Erythroblast (primary cell): Measurements from ENCODE around the gene MGAM2.

Experiments used
- GATA1 ChIP-seq: IDR thresholded peaks from 2 replicates; pipeline ENCODE4 v1.6.1; 2011; ENCODE audit warnings: low read depth, mild to moderate bottlenecking, control low read depth, low read length, moderate library complexity
- POLR2A ChIP-seq: IDR thresholded peaks from 2 replicates; pipeline ENCODE4 v1.6.1; 2011; ENCODE audit warnings: mild to moderate bottlenecking, low read length

DNA sequence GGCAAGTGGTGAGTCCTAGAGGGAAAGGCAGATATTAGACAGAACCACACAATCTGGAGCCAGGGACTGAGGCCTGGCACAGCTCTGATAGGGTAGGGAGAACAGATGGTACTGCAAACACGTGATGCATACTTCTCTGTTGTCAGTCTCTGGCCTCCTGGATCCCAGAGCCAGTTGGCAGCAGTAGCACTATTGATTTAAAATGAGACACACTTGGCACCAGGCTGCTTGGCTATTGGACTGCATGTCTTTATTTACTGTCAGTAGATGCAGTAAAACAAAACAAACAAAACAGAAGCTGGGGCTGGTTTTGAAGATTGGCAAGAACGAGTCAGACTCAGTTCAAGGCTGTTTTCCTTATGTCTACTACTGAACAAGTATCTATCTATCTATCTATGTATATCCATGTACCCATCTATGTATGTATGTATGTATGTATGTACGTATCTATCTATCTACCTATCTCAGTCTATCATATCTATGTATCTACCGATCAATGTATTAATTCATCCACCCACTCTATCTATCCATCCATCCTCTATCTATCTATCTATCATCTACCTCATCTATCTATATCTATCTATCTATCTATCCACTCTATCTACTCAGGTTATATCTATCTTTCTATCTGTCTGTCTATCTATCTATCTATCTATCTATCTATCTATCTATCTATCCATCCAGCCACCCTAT is 23.4 kb upstream of the MGAM2 start:
- TF ChIP-seq POLR2A: no peak
- TF ChIP-seq GATA1: no peak
